ENCODE results near the gene NCAPH2. TPM values are rescaled to one million over a fixed set of nuclear protein-coding genes. Genes with fewer than 3 reads are reported as not detected.

NCAPH2 gene
- total RNA-seq, 4 donors from 2014 or later = 34.0 to 85.8 (median 41.2) TPM

GRCh38 chr22:50502096-50502495 is 5.9 kb upstream of the NCAPH2 start:
- Histone ChIP-seq H3K4me3 (no peak overlapping the region), H3K4me1 (peaks cover 0 to 37% (median 10%) of the 10 kb centered on the region in 4 donors), H3K36me3 (peaks cover 0 to 40% (median 0%) of the 10 kb centered on the region in 3 donors), H3K27me3 (no peaks in the 10 kb centered on the region), H3K27ac (no peak overlapping the region), H3K9me3 (no peaks in the 10 kb centered on the region)
- no peak for TF ChIP-seq POLR2A (IDR thresholded peaks at IDR 0.05)
- no peak for TF ChIP-seq CTCF (IDR thresholded peaks at IDR 0.05)
- DNase-seq = no peak

- Histone ChIP-seq H3K4me3 (no peak overlapping the region), H3K27me3 (no peaks in the 10 kb centered on the region), H3K9me3 (no peaks in the 10 kb centered on the region), H3K27ac (no peak overlapping the region), H3K36me3 (peaks cover 0 to 40% (median 0%) of the 10 kb centered on the region in 3 donors), H3K4me1 (peaks cover 0 to 31% (median 10%) of the 10 kb centered on the region in 4 donors)
- no peak for DNase-seq
- TF ChIP-seq POLR2A (IDR thresholded peaks at IDR 0.05) (no peak), CTCF (IDR thresholded peaks at IDR 0.05) (no peak)
These were observed 5.2 kb upstream of the NCAPH2 start for GRCh38 chr22:50502628-50503474.

GRCh38 chr22:50503475-50504145 is 4.4 kb upstream of the NCAPH2 start:
- peaks cover 0 to 40% (median 0%) of the 10 kb centered on the region in 3 donors for H3K36me3 ChIP-seq
- H3K27ac ChIP-seq = no peak overlapping the region
- peaks cover 0 to 25% (median 8%) of the 10 kb centered on the region in 4 donors for H3K4me1 ChIP-seq
- H3K4me3 ChIP-seq = no peak overlapping the region
- no peaks in the 10 kb centered on the region for H3K27me3 ChIP-seq
- no peaks in the 10 kb centered on the region for H3K9me3 ChIP-seq
- TF ChIP-seq POLR2A (IDR thresholded peaks at IDR 0.05) (no peak), CTCF (IDR thresholded peaks at IDR 0.05) (no peak)
- DNase-seq = no peak

- peaks cover 0 to 35% (median 8%) of the 10 kb centered on the region in 4 donors for H3K4me1 ChIP-seq
- H3K9me3 ChIP-seq = no peaks in the 10 kb centered on the region
- H3K27me3 ChIP-seq = no peaks in the 10 kb centered on the region
- TF ChIP-seq CTCF (IDR thresholded peaks at IDR 0.05) (no peak), POLR2A (IDR thresholded peaks at IDR 0.05) (no peak)
- H3K4me3 ChIP-seq = no peak overlapping the region
- no peak overlapping the region for H3K27ac ChIP-seq
- no peak for DNase-seq
- peaks cover 0 to 40% (median 0%) of the 10 kb centered on the region in 3 donors for H3K36me3 ChIP-seq
These were observed 3.4 kb upstream of the NCAPH2 start for GRCh38 chr22:50504369-50505211.

- Histone ChIP-seq H3K36me3 (peaks cover 0 to 40% (median 0%) of the 10 kb centered on the region in 3 donors), H3K4me1 (peaks cover 0 to 35% (median 8%) of the 10 kb centered on the region in 4 donors), H3K27me3 (no peaks in the 10 kb centered on the region), H3K4me3 (no peak overlapping the region), H3K27ac (no peak overlapping the region), H3K9me3 (no peaks in the 10 kb centered on the region)
- DNase-seq = no peak
- TF ChIP-seq POLR2A (IDR thresholded peaks at IDR 0.05) = no peak
- no peak for TF ChIP-seq CTCF (IDR thresholded peaks at IDR 0.05)
These were observed 2.7 kb upstream of the NCAPH2 start for GRCh38 chr22:50505276-50505775.
